HG03135 (cell line): ENCODE data around the gene MEIS1.

ENCODE experiments used
- ATAC-seq: cut with Tn5 transposase; IDR thresholded peaks from one replicate; pipeline ENCODE4 v1.9.1; 2021; ENCODE audit warnings: mild to moderate bottlenecking, moderate library complexity; ENCODE audit not compliant: unreplicated experiment

The MEIS1 gene

GRCh38 chr2:66498289-66498975, 63.5 kb downstream of the MEIS1 start:
- no peak for ATAC-seq

GRCh38 chr2:66501267-66501666, 66.3 kb downstream of the MEIS1 start:
- no peak for ATAC-seq

- ATAC-seq = no peak
Measured at GRCh38 chr2:66506265-66506664, 71.3 kb downstream of the MEIS1 start.

DNA sequence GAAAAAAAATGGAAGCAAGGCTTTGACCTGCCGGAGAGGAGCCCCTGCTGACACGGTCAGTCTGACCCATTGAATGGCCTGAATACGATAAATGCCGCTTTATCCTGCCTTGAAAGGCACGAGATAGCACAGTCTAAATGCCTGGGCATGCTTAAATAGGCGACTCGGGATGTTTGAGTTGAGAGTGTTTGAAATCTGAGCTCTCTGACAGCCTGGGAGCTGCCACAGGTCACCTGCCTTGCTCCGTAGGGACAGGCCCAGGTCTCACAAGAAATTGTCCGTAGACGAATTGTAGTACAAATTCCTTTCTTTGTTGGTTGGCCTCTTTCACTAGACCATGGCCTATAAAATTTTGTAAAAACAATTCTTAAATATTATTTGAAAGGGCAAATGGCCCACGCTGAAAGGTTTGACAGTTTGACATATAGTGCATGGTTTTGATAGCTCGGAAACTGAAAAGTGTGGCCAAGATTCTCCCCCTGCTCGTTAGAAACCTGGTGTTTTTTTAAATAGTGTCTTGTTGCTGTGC, 72.8 kb downstream of the MEIS1 start:
- ATAC-seq = no peak

DNA sequence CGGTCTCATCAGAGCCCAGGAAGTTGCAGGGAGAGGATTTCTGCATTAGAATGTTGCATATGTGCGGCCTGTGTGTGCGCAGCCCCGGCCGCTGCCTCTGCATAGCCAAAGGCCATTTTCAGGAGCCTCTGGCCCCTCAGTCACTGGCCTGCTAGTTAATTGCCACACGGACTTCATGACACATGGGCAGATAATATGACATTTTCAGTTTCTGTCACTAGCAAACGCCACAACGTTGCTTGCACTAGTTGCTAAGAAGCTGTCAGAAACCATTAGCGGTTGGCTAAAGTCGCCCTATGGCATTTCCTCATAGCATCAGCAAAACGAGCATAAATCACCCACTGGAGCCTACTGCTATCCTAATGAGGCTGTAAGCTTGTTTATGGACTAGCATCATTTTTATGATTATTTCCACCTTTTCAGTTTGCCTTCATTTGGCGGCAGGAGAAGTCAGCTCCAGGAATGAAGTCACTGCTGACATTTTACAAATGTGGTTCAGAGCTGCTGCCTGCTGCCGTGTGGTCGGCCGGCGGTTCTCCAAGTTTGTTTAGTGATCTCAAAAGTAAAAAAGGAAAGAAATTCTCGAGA, 73.7 kb downstream of the MEIS1 start:
- ATAC-seq = no peak

GRCh38 chr2:66509326-66509811, 74.4 kb downstream of the MEIS1 start:
- ATAC-seq = no peak

GRCh38 chr2:66512626-66513025, 77.7 kb downstream of the MEIS1 start:
- ATAC-seq = no peak

DNA sequence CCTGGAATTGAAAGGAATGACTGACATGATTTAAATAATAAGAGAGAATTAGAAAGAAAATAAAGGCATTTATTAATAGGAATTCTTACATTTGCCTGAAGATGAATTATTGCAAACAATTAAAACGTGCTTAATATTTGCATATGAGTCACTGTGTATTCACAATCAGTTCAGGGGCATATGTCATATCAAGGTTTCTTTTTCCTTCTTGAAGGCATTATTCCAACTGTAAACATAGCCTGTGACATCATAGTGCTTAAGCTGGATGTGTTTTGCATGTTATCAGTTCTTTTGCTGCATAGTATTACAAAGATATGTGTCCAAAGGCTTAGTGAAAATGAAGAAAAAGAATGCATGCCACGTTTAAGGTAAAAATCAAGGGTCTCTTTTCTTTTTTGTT, 80.8 kb downstream of the MEIS1 start:
- no peak for ATAC-seq

GRCh38 chr2:66516499-66516898, 81.6 kb downstream of the MEIS1 start:
- no peak for ATAC-seq

GRCh38 chr2:66517772-66518171, 82.8 kb downstream of the MEIS1 start:
- ATAC-seq = no peak

- ATAC-seq = no peak
Measured at GRCh38 chr2:66519264-66519843, 84.4 kb downstream of the MEIS1 start.

GRCh38 chr2:66521291-66521922, 86.5 kb downstream of the MEIS1 start:
- ATAC-seq = no peak

- ATAC-seq = no peak
Measured at GRCh38 chr2:66522611-66523376, 87.9 kb downstream of the MEIS1 start.

GRCh38 chr2:66523377-66523969, 88.5 kb downstream of the MEIS1 start:
- ATAC-seq = no peak

GRCh38 chr2:66523990-66524389, 89.1 kb downstream of the MEIS1 start:
- ATAC-seq = no peak

GRCh38 chr2:66525606-66526005, 90.7 kb downstream of the MEIS1 start:
- ATAC-seq = no peak

- no peak for ATAC-seq
Measured at GRCh38 chr2:66526180-66526579, 91.3 kb downstream of the MEIS1 start.

DNA sequence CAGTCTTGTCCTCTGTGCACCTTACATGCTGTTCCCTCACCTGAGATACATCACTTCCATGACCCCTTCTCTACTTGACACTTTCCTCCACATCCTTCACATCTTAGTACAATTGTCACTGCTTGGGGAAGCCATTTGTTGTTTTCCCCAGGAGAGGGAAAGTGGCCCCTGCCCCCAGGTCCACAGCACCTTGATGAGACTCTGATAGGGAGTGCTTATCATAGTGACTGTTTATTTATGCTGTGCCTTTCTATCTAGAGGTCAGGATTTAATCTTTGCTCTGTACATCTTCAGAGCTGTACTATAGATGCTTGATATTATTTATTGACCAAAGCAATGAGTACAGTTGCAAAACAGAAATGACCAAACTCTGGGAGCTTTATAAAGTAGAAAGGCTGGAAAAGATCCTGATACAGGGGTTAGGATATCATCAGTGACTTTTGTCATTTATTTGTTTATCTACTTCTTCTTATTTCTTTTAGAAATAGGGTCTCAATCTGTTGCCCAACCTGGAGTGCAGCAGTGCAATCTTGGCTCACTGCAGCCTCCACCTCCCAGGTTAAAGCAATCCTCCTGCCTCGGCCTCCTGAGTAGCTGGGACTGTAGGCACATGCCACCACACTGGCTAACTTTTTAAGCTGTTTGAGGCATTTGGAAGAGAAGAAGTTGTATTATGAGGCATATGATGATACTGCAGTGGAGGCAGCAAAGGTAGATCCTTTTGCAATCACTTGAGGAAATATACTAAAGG, 94.2 kb downstream of the MEIS1 start:
- no peak for ATAC-seq

GRCh38 chr2:66530651-66531050, 95.7 kb downstream of the MEIS1 start:
- no peak for ATAC-seq

GRCh38 chr2:66531155-66531554, 96.2 kb downstream of the MEIS1 start:
- no peak for ATAC-seq
